Psoas muscle (tissue), 8 donors: ENCODE data around the gene MIPEP. TPM values are rescaled to one million over a fixed set of nuclear protein-coding genes. Genes with fewer than 3 reads are reported as not detected.

Experiments used
- ATAC-seq, 4 donors: fragments of 200-7000 bp; cut with Tn5 transposase; one replicate each; pipeline ENCODE4 v1.9.1; 2020; ENCODE audit warnings: moderate library complexity in 3 of 4, mild to moderate bottlenecking in 2 of 4
- DNase-seq, 2 donors: peaks; one replicate each; pipeline ENCODE4 v3.0.0-alpha.2; 2020
- H3K27ac ChIP-seq: fragments of 200-600 bp; one replicate; pipeline ENCODE4 v1.8.0; 2022
- H3K27me3 ChIP-seq, 3 donors: fragments of 200-600 bp in 1 of 3; one replicate each; pipeline versions ENCODE4 v1.6.1 to v1.8.0; 2013 to 2022; ENCODE audit warnings: low read length in 2 of 3, mild to moderate bottlenecking in 2 of 3, moderate library complexity in 1 of 3; ENCODE audit not compliant: insufficient read depth in 3 of 3
- H3K36me3 ChIP-seq, 2 donors: fragments of 200-600 bp in 1 of 2; one replicate each; pipeline versions ENCODE4 v1.6.1 to v1.8.0; 2013 to 2022; ENCODE audit warnings: low read depth in 1 of 2, mild to moderate bottlenecking in 1 of 2, moderate library complexity in 1 of 2; ENCODE audit not compliant: insufficient read depth in 1 of 2
- H3K4me1 ChIP-seq: fragments of 200-600 bp; one replicate; pipeline ENCODE4 v1.8.0; 2022
- H3K4me3 ChIP-seq: fragments of 200-600 bp; one replicate; pipeline ENCODE4 v1.8.0; 2022; ENCODE audit warnings: mild to moderate bottlenecking
- H3K9me3 ChIP-seq: fragments of 200-600 bp; one replicate; pipeline ENCODE4 v1.8.0; 2022
- CTCF ChIP-seq: fragments of 200-600 bp; IDR thresholded peaks from one replicate; pipeline ENCODE4 v1.8.0; 2022; ENCODE audit warnings: antibody characterized with exemption
- WGBS, 3 donors: extraction: QIAGEN DNeasy Blood & Tissue Kit; methylation state at CpG; one replicate each; pipeline versions ENCODE4 v1.1.6 to v1.1.7; 2013; 5-methylcytosine and 5-hydroxymethylcytosine counted together
- intact Hi-C, 2 donors: fragments of 100-400 bp; cut with DNase I; formaldehyde crosslinking; loops; one replicate each; pipeline versions ENCODE4 v1.11.0 to v1.14.2; 2022
- polyA plus RNA-seq, 3 donors: library from polyadenylated mRNA; stranded (reverse); fragments of 200-250 nt; gene quantifications; one replicate each; pipeline ENCODE4 v1.2.3, GENCODE V29; 2013
- total RNA-seq, 4 donors: library from RNA; stranded (reverse); fragmentation: NEBNext Ultra II Directional in 2 of 4; extraction: Animal tissue kit (Norgen Biotek cat#: 25700) in 2 of 4; gene quantifications; one replicate each; pipeline versions ENCODE4 v1.2.1 to v1.2.4, GENCODE V29; 2021 to 2023
- donor health status: healthy with polysubstance abuse.
- donor health status: DM: no; HTN: no; CAD: no; lungs with moderate emphysema.
- donor health status: Bipolar disorder and iron deficiency.
- donor health status: healthy.
- donor health status: DM: yes; HTN: yes; CAD: no.
- donor health status: DM: no; HTN: no; CAD: no.
- donor health status: DM: no; HTN: no; CAD: no.
- donor health status: DM: yes; HTN: yes; CAD: no.

The MIPEP gene
- total and polyA plus RNA-seq, 7 donors = 13.3 to 28.2 (median 17.0) TPM

DNA sequence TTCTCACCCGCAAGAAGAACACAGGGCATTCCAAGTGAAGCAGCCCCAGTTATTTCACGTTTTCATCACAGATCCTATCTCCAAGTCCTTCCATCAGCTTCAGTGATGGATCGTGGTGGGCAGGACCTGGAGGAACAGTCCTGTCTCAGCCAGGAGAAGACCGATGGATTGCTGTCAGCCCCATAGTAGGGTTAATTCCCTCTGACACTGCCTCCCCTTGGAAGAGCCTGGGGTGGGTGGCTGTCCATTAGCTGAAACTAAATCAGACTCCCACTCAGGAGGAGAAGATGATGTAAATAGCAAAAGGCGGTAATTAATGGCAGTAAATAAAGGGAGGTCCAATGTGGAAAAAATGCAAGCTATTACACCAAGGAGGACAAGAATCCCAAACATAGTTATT, 188.0 kb downstream of the MIPEP start:
- Histone ChIP-seq H3K36me3 (no peaks in the 10 kb centered on the region), H3K27me3 (no peaks in the 10 kb centered on the region), H3K27ac (peak overlapping the region; percentile 23), H3K4me3 (no peak overlapping the region), H3K4me1 (no peaks in the 10 kb centered on the region), H3K9me3 (no peaks in the 10 kb centered on the region)
- no peak for TF ChIP-seq CTCF
- WGBS, 3 donors = 78 to 85% (median 84%) methylated on average over 5 of the region's 5 CpGs
- DNase-seq (no peak), ATAC-seq (peak in 2 of 4 donors; percentile 5 to 26)
- intact Hi-C loops = loop anchor here in 1 of 2 donors (10.0 kb wide), 1 partner anchor 236 kb away; no protein-coding TSS in a partner anchor

- no peaks in the 10 kb centered on the region for H3K36me3 ChIP-seq
- H3K4me3 ChIP-seq = no peak overlapping the region
- H3K4me1 ChIP-seq = no peaks in the 10 kb centered on the region
- no peaks in the 10 kb centered on the region for H3K9me3 ChIP-seq
- no peak for TF ChIP-seq CTCF
- ATAC-seq (no peak), DNase-seq (no peak)
- no peak overlapping the region for H3K27ac ChIP-seq
- no peaks in the 10 kb centered on the region for H3K27me3 ChIP-seq
- WGBS, 3 donors = 93 to 100% (median 93%) methylated on average over 2 of the region's 2 CpGs
- intact Hi-C loops = no loop called here
These were observed 189.9 kb downstream of the MIPEP start for GRCh38 chr13:23699271-23699670.

DNA sequence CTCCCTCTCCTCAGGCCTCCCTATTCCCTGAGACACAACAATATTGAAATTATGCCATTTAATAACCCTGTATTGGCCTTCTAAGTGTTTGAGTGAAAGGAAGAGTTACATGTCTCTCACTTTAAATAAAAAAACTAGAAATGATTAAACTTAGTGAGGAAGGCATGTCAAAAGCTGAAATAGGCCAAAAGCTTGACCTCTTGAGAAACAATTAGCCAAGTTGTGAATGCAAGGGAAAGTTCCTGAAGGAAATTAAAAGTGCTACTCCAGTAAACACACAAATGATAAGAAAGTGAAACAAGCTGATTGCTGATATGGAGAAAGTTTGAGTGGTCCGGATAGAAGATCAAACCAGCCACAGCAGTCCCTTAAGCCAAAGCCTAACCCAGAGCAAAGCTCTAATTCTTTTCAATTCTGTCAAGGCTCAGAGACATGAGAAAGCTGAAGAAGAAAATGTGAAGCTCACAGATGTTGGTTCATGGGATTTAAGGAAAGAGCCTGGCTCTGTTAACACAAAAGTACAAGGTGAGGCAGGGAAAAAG, 191.4 kb downstream of the MIPEP start:
- no peak for ATAC-seq
- WGBS, 3 donors = 77 to 95% (median 78%) methylated on average over 1 of the region's 1 CpG
- intact Hi-C loops = no loop called here
- no peak for DNase-seq
- Histone ChIP-seq H3K27me3 (no peaks in the 10 kb centered on the region), H3K4me1 (no peaks in the 10 kb centered on the region), H3K4me3 (no peak overlapping the region), H3K27ac (no peak overlapping the region), H3K9me3 (no peaks in the 10 kb centered on the region), H3K36me3 (no peaks in the 10 kb centered on the region)
- TF ChIP-seq CTCF = no peak

DNA sequence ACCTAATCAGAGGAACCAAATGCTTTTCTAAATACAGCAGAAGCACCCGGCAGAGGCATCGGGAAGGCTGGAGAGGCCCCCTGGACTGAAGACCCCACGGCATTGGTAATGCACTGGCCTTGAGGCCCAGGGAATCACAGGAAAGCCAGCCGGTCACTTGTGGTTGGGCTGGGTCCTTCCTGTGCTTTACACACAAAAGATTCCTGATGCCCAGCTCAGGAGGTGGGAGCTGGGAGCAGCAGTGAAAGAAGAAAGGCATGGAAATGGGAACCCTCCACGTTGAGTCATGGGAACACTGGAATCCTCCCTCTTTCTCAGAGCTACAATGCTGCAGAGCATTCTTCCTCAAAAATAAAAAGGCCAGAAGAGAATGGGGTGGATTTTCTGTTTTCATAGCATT, 192.6 kb downstream of the MIPEP start:
- ATAC-seq = no peak
- 71 to 74% (median 73%) methylated on average over 5 of the region's 5 CpGs for WGBS, 3 donors
- Histone ChIP-seq H3K9me3 (no peaks in the 10 kb centered on the region), H3K27me3 (no peaks in the 10 kb centered on the region), H3K27ac (no peak overlapping the region), H3K4me1 (no peaks in the 10 kb centered on the region), H3K4me3 (no peak overlapping the region), H3K36me3 (no peaks in the 10 kb centered on the region)
- DNase-seq = no peak
- intact Hi-C loops = no loop called here
- no peak for TF ChIP-seq CTCF
